Measurements from ENCODE around the gene ICAM1.

ICAM1 gene

GRCh38 chr19:10268071-10268470 lies 2.8 kb upstream of the ICAM1 start:
- Histone ChIP-seq H3K27me3 (ENCODE audit: insufficient read depth, low read length) (no peaks in the 10 kb centered on the region), H2BK120ac (ENCODE audit: insufficient read depth, low read length, poor library complexity) (no peak overlapping the region), H3K23ac (ENCODE audit: low read length) (no peak overlapping the region), H3K9ac (ENCODE audit: low read length) (no peak overlapping the region), H4K12ac (ENCODE audit: low read depth, low read length) (no peak overlapping the region), H3K36me3 (ENCODE audit: control insufficient read depth in 1 of 2, insufficient read depth in 2 of 2, low read length in 2 of 2) (no peaks in the 10 kb centered on the region), H3K79me2 (ENCODE audit: control insufficient read depth, insufficient read depth, low read length, poor library complexity) (no peaks in the 10 kb centered on the region), H3K27ac (ENCODE audit: low read depth, low read length) (no peak overlapping the region), H3K18ac (ENCODE audit: low read length) (no peak overlapping the region), H3K9me3 (ENCODE audit: insufficient read depth, low read depth, low read length) (no peaks in the 10 kb centered on the region), H4K8ac (ENCODE audit: low read depth, low read length) (peak overlapping the region; percentile 21), H4K91ac (ENCODE audit: low read depth, low read length) (no peak overlapping the region), H2BK5ac (ENCODE audit: low read depth, low read length, poor library complexity) (no peak overlapping the region), H3K4me3 (ENCODE audit: low read depth, low read length) (no peak overlapping the region), H3K4me2 (ENCODE audit: low read length) (no peak overlapping the region), H3K4me1 (ENCODE audit: control insufficient read depth in 1 of 2, insufficient read depth in 2 of 2, low read length in 2 of 2) (peaks cover 13 to 14% of the 10 kb centered on the region in 2 experiments), H3K4ac (ENCODE audit: low read depth, low read length) (no peak overlapping the region), H3K79me1 (ENCODE audit: low read length) (peaks cover 2% of the 10 kb centered on the region), H2AFZ (ENCODE audit: insufficient read depth, low read length, poor library complexity) (no peak overlapping the region), H2AK5ac (ENCODE audit: low read length) (no peak overlapping the region), H2BK12ac (ENCODE audit: low read length) (no peak overlapping the region), H3K14ac (ENCODE audit: low read length) (no peak overlapping the region)
- DNase-seq, result no peak
- WGBS (ENCODE audit: extremely low coverage, insufficient coverage, insufficient read length), result no CpG with 5 or more reads among the region's 6 CpGs

GRCh38 chr19:10269333-10270179 lies 1.4 kb upstream of the ICAM1 start:
- Histone ChIP-seq H2BK5ac (ENCODE audit: low read depth, low read length, poor library complexity) (no peak overlapping the region), H3K4me2 (ENCODE audit: low read length) (peak overlapping the region; percentile 59), H3K4me1 (ENCODE audit: control insufficient read depth in 1 of 2, insufficient read depth in 2 of 2, low read length in 2 of 2) (peaks cover 13 to 14% of the 10 kb centered on the region in 2 experiments), H4K91ac (ENCODE audit: low read depth, low read length) (peak overlapping the region; percentile 57), H3K18ac (ENCODE audit: low read length) (no peak overlapping the region), H2BK120ac (ENCODE audit: insufficient read depth, low read length, poor library complexity) (peak overlapping the region; percentile 18), H3K4me3 (ENCODE audit: low read depth, low read length) (no peak overlapping the region), H2AK5ac (ENCODE audit: low read length) (peak overlapping the region; percentile 20), H3K9me3 (ENCODE audit: insufficient read depth, low read depth, low read length) (no peaks in the 10 kb centered on the region), H3K79me2 (ENCODE audit: control insufficient read depth, insufficient read depth, low read length, poor library complexity) (no peaks in the 10 kb centered on the region), H2AFZ (ENCODE audit: insufficient read depth, low read length, poor library complexity) (peak overlapping the region; percentile 79), H4K8ac (ENCODE audit: low read depth, low read length) (peak overlapping the region; percentile 84), H3K4ac (ENCODE audit: low read depth, low read length) (peak overlapping the region; percentile 25), H4K12ac (ENCODE audit: low read depth, low read length) (peak overlapping the region; percentile 72), H3K79me1 (ENCODE audit: low read length) (peaks cover 2% of the 10 kb centered on the region), H3K27ac (ENCODE audit: low read depth, low read length) (no peak overlapping the region), H3K14ac (ENCODE audit: low read length) (peak overlapping the region; percentile 37), H3K9ac (ENCODE audit: low read length) (no peak overlapping the region), H3K36me3 (ENCODE audit: control insufficient read depth in 1 of 2, insufficient read depth in 2 of 2, low read length in 2 of 2) (no peaks in the 10 kb centered on the region), H3K23ac (ENCODE audit: low read length) (no peak overlapping the region), H2BK12ac (ENCODE audit: low read length) (no peak overlapping the region), H3K27me3 (ENCODE audit: insufficient read depth, low read length) (no peaks in the 10 kb centered on the region)
- peak; percentile 79 to 86 for DNase-seq
- WGBS (ENCODE audit: extremely low coverage, insufficient coverage, insufficient read length), result no CpG with 5 or more reads among the region's 59 CpGs

GRCh38 chr19:10270180-10270615 lies 722 bp upstream of the ICAM1 start:
- H2AK5ac ChIP-seq (ENCODE audit: low read length), result no peak overlapping the region
- H3K23ac ChIP-seq (ENCODE audit: low read length), result no peak overlapping the region
- no peaks in the 10 kb centered on the region for H3K27me3 ChIP-seq (ENCODE audit: insufficient read depth, low read length)
- peak overlapping the region; percentile 84 for H4K8ac ChIP-seq (ENCODE audit: low read depth, low read length)
- no CpG with 5 or more reads among the region's 37 CpGs for WGBS (ENCODE audit: extremely low coverage, insufficient coverage, insufficient read length)
- no peaks in the 10 kb centered on the region for H3K36me3 ChIP-seq (ENCODE audit: control insufficient read depth in 1 of 2, insufficient read depth in 2 of 2, low read length in 2 of 2)
- no peak overlapping the region for H4K91ac ChIP-seq (ENCODE audit: low read depth, low read length)
- H3K9me3 ChIP-seq (ENCODE audit: insufficient read depth, low read depth, low read length), result no peaks in the 10 kb centered on the region
- no peak overlapping the region for H3K9ac ChIP-seq (ENCODE audit: low read length)
- peak; percentile 37 to 60 for DNase-seq
- peak overlapping the region; percentile 30 for H2AFZ ChIP-seq (ENCODE audit: insufficient read depth, low read length, poor library complexity)
- H2BK12ac ChIP-seq (ENCODE audit: low read length), result no peak overlapping the region
- H2BK5ac ChIP-seq (ENCODE audit: low read depth, low read length, poor library complexity), result no peak overlapping the region
- H3K4me2 ChIP-seq (ENCODE audit: low read length), result peak overlapping the region; percentile 59
- no peak overlapping the region for H3K18ac ChIP-seq (ENCODE audit: low read length)
- H3K4ac ChIP-seq (ENCODE audit: low read depth, low read length), result no peak overlapping the region
- H3K79me2 ChIP-seq (ENCODE audit: control insufficient read depth, insufficient read depth, low read length, poor library complexity), result no peaks in the 10 kb centered on the region
- peaks cover 2% of the 10 kb centered on the region for H3K79me1 ChIP-seq (ENCODE audit: low read length)
- peaks cover 13 to 14% of the 10 kb centered on the region in 2 experiments for H3K4me1 ChIP-seq (ENCODE audit: control insufficient read depth in 1 of 2, insufficient read depth in 2 of 2, low read length in 2 of 2)
- H4K12ac ChIP-seq (ENCODE audit: low read depth, low read length), result peak overlapping the region; percentile 72
- peak overlapping the region; percentile 9 for H3K14ac ChIP-seq (ENCODE audit: low read length)
- H3K27ac ChIP-seq (ENCODE audit: low read depth, low read length), result no peak overlapping the region
- H2BK120ac ChIP-seq (ENCODE audit: insufficient read depth, low read length, poor library complexity), result peak overlapping the region; percentile 2
- no peak overlapping the region for H3K4me3 ChIP-seq (ENCODE audit: low read depth, low read length)

- H4K8ac ChIP-seq (ENCODE audit: low read depth, low read length), result no peak overlapping the region
- H3K36me3 ChIP-seq (ENCODE audit: control insufficient read depth in 1 of 2, insufficient read depth in 2 of 2, low read length in 2 of 2), result no peaks in the 10 kb centered on the region
- H3K4me3 ChIP-seq (ENCODE audit: low read depth, low read length), result no peak overlapping the region
- no peak overlapping the region for H3K23ac ChIP-seq (ENCODE audit: low read length)
- H4K91ac ChIP-seq (ENCODE audit: low read depth, low read length), result no peak overlapping the region
- H2BK12ac ChIP-seq (ENCODE audit: low read length), result no peak overlapping the region
- peaks cover 2% of the 10 kb centered on the region for H3K79me1 ChIP-seq (ENCODE audit: low read length)
- H3K18ac ChIP-seq (ENCODE audit: low read length), result no peak overlapping the region
- peak; percentile 31 to 33 for DNase-seq
- H3K4ac ChIP-seq (ENCODE audit: low read depth, low read length), result no peak overlapping the region
- no peaks in the 10 kb centered on the region for H3K9me3 ChIP-seq (ENCODE audit: insufficient read depth, low read depth, low read length)
- H3K4me1 ChIP-seq (ENCODE audit: control insufficient read depth in 1 of 2, insufficient read depth in 2 of 2, low read length in 2 of 2), result peaks cover 13 to 14% of the 10 kb centered on the region in 2 experiments
- H3K27ac ChIP-seq (ENCODE audit: low read depth, low read length), result no peak overlapping the region
- no peak overlapping the region for H2AFZ ChIP-seq (ENCODE audit: insufficient read depth, low read length, poor library complexity)
- H4K12ac ChIP-seq (ENCODE audit: low read depth, low read length), result no peak overlapping the region
- no peak overlapping the region for H3K9ac ChIP-seq (ENCODE audit: low read length)
- no peak overlapping the region for H3K4me2 ChIP-seq (ENCODE audit: low read length)
- no peak overlapping the region for H2BK120ac ChIP-seq (ENCODE audit: insufficient read depth, low read length, poor library complexity)
- H3K14ac ChIP-seq (ENCODE audit: low read length), result no peak overlapping the region
- no peaks in the 10 kb centered on the region for H3K27me3 ChIP-seq (ENCODE audit: insufficient read depth, low read length)
- WGBS (ENCODE audit: extremely low coverage, insufficient coverage, insufficient read length), result no CpG with 5 or more reads among the region's 12 CpGs
- H2AK5ac ChIP-seq (ENCODE audit: low read length), result no peak overlapping the region
- no peak overlapping the region for H2BK5ac ChIP-seq (ENCODE audit: low read depth, low read length, poor library complexity)
- no peaks in the 10 kb centered on the region for H3K79me2 ChIP-seq (ENCODE audit: control insufficient read depth, insufficient read depth, low read length, poor library complexity)
Observed at GRCh38 chr19:10271543-10272086, 695 bp downstream of the ICAM1 start.

Data from trophoblast cell (in vitro differentiated cells and primary cell).